HEK293T (cell line): ENCODE data around the gene FAH.

Experiments
- CTCF ChIA-PET: fragments of 350-600 bp; formaldehyde crosslinking; extraction: SDS; loops from one replicate; lab custom pipeline; 2021; ENCODE audit warnings: antibody characterized with exemption, inconsistent platforms; lab: Yijun Ruan, JAX
- POLR2A ChIA-PET: fragments of 350-600 bp; formaldehyde crosslinking; extraction: SDS; loops from one replicate; lab custom pipeline; 2020; ENCODE audit warnings: antibody characterized with exemption, inconsistent platforms; lab: Yijun Ruan, JAX
- DNase-seq: peaks from one replicate; pipeline ENCODE4 v3.0.0; 2012; ENCODE audit warnings: mixed read lengths; ENCODE audit errors: extremely low spot score
- ARNT ChIP-seq: fragments of 450-650 bp; IDR thresholded peaks from 2 replicates; pipeline ENCODE4 v1.6.1; 2017; ENCODE audit warnings: mild to moderate bottlenecking
- BHLHE40 ChIP-seq: fragments of 450-650 bp; IDR thresholded peaks from 2 replicates; pipeline ENCODE4 v1.6.1; 2016; ENCODE audit warnings: mild to moderate bottlenecking, moderate library complexity, borderline replicate concordance
- CTBP1 ChIP-seq: fragments of 450-650 bp; IDR thresholded peaks from 2 replicates; pipeline ENCODE4 v1.6.1; 2016; ENCODE audit warnings: borderline replicate concordance
- ELF4 ChIP-seq: fragments of 450-650 bp; IDR thresholded peaks from 2 replicates; pipeline ENCODE4 v1.6.1; 2017; ENCODE audit warnings: antibody characterized with exemption
- FOXA1 ChIP-seq: fragments of 450-650 bp; IDR thresholded peaks from 2 replicates; pipeline ENCODE4 v1.6.1; 2016; ENCODE audit warnings: mild to moderate bottlenecking
- FOXK2 ChIP-seq: fragments of 450-650 bp; IDR thresholded peaks from 2 replicates; pipeline ENCODE4 v1.6.1; 2016; ENCODE audit warnings: mild to moderate bottlenecking
- FOXM1 ChIP-seq: fragments of 450-650 bp; IDR thresholded peaks from 2 replicates; pipeline ENCODE4 v1.6.1; 2017; ENCODE audit warnings: mild to moderate bottlenecking, borderline replicate concordance
- HDGF ChIP-seq: fragments of 450-650 bp; IDR thresholded peaks from 2 replicates; pipeline ENCODE4 v1.6.1; 2017; ENCODE audit warnings: antibody characterized with exemption, borderline replicate concordance
- L3MBTL2 ChIP-seq: fragments of 450-650 bp; conservative IDR thresholded peaks from 2 replicates; pipeline ENCODE4 v1.6.1; 2016; ENCODE audit warnings: mild to moderate bottlenecking
- LEF1 ChIP-seq: fragments of 450-650 bp; IDR thresholded peaks from 2 replicates; pipeline ENCODE4 v1.6.1; 2017; ENCODE audit warnings: mild to moderate bottlenecking, borderline replicate concordance
- NFRKB ChIP-seq: fragments of 450-650 bp; IDR thresholded peaks from 2 replicates; pipeline ENCODE4 v1.6.1; 2016; ENCODE audit warnings: mild to moderate bottlenecking, moderate library complexity
- PKNOX1 ChIP-seq: fragments of 450-650 bp; IDR thresholded peaks from 2 replicates; pipeline ENCODE4 v1.6.1; 2016
- SP1 ChIP-seq: fragments of 450-650 bp; IDR thresholded peaks from 2 replicates; pipeline ENCODE4 v1.6.1; 2017
- SUZ12 ChIP-seq: fragments of 450-650 bp; IDR thresholded peaks from 2 replicates; pipeline ENCODE4 v1.6.1; 2016; ENCODE audit warnings: mild to moderate bottlenecking
- TARDBP ChIP-seq: fragments of 450-650 bp; IDR thresholded peaks from 2 replicates; pipeline ENCODE4 v1.6.1; 2016
- ZNF384 ChIP-seq: fragments of 450-650 bp; IDR thresholded peaks from 2 replicates; pipeline ENCODE4 v1.6.1; 2016

Gene FAH

DNA sequence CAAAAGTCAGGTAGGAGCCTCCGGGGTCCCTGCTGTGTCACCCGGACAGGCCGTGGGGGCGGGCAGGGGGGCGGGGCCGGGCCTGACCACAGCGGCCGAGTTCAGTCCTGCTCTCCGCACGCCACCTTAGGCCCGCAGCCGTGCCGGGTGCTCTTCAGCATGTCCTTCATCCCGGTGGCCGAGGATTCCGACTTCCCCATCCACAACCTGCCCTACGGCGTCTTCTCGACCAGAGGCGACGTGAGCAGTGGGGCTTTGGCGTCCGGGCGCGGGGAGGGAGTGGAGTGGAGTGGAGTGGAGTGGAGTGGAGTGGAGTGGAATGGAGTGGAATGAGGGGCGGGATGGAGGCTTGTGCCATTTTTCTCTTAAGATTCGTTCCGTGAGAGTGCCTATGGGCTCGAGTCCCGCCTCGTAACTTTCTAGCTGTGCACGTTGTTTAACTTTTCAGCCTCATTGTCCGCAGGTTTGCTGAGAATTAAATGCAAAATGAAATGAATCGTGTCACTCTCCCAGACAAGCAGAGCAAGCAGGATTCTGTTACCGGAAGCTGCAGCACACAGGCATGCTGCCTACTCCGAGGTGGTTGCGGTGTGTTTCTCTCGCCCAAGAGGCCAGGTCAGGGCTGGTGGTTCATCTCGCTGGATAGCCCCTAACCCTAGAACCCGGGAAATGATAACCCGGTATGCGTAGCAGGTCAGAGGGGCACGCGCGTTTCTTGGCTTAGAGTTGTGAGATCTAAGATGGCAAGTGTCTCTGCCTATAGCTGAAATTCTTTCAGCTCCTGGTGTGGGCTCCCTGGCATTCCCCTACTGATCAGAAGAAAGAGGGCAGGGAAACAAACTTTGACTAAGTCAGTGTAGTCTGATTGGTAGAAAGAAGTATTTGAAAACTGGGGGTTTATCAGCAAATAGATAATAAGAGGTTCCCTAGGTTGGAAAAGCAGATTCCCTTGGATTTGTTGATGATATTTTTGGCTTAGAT is at the start of gene FAH:
Gene FAH, plus strand, starts transcription at position 104 of the 981 bp plus-strand sequence. Its CDS starts 56 bp downstream, at position 160.
- ChIA-PET CTCF (no interaction called here), POLR2A (interaction anchor here (1.0 to 1.7 kb wide), 2 partner anchors 16 to 92 kb away, joined by 3 to 4 read pairs; no protein-coding TSS in a partner anchor)
- DNase-seq = peak; percentile 39
- TF ChIP-seq L3MBTL2 (peak; percentile 68), FOXM1 (no peak), TARDBP (peak; percentile 79; the same call in 1 of the 2 replicates)

GRCh38 chr15:80105193-80105592 is 47.6 kb upstream of the FAH start:
- TF ChIP-seq FOXM1 = no peak
- TF ChIP-seq HDGF = no peak
- no peak for DNase-seq
- ChIA-PET POLR2A (no interaction called here), CTCF (interaction anchor here (1.0 kb wide), 1 partner anchor 47 kb away, joined by 3 read pairs; no protein-coding TSS in a partner anchor)

- no peak for DNase-seq
- ChIA-PET CTCF (no interaction called here), POLR2A (no interaction called here)
- TF ChIP-seq FOXA1 (no peak), NFRKB (no peak)
Observed at GRCh38 chr15:80105595-80105994, 47.2 kb upstream of the FAH start.

DNA sequence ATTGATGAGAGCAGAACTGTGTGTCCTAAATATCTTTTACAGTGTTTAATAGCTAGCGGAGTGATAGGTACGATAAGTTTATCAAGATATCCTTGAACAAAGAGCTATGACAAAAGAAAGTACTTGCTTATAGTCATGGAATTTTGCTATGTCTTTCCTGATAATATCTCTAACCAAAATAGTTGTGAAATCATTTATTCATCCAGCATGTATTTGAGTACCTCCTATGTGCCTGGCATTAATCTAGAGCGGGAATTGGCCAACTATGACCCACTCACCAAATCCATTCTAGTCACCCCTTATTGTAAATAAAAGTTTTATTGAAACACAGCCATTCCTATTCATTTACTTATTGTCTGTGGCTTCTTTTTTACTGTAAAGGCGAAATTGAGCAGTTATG is 46.7 kb upstream of the FAH start:
- DNase-seq = no peak
- ChIA-PET CTCF (no interaction called here), POLR2A (no interaction called here)

DNA sequence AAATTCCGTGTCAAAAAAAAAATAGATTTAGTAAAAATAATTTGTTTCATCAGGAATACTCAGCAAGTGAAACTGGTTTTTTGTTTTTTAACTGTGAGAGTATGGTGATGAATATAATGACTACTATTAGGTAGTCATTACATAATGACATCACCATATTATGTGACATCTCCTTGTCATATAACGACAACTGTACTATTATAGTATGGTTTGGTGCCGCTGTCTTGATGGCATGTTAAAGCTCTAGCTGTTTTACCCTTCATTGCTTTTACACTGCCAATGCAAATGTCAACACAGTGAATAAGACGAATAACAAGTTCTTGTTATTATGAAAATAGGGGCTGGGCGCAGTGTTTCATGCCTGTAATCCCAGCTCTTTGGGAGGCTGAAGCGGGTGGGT is 45.6 kb upstream of the FAH start:
- ChIA-PET POLR2A (interaction anchor here (0.6 kb wide), 1 partner anchor 46 kb away, joined by 3 read pairs; no protein-coding TSS in a partner anchor), CTCF (no interaction called here)
- no peak for TF ChIP-seq SUZ12
- no peak for TF ChIP-seq FOXA1
- TF ChIP-seq L3MBTL2 = no peak
- no peak for DNase-seq

More for the DNA sequence above, 46.7 kb upstream of the FAH start:
- no peak for TF ChIP-seq NFRKB

DNA sequence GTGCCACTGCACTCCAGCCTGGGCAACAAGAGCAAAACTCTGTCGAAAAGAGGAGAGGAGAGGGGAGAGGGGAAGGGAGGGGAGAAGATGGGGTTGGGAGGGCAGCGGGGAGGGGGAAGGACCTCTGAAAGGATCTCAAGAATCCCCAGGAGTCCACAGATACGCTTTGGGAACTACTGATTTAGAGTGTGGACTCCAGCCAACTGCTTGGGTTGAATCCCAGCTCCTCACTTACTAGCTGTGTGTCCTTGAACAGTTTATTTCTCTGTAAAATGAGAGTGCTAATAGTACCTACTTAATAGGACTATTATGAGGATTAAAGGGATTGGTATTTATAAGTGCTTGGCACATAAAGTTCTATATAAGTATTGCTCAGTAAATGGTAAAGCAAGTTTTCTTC is 45.0 kb upstream of the FAH start:
- POLR2A ChIA-PET = interaction anchor here (0.6 kb wide), 1 partner anchor 47 kb away, joined by 3 read pairs; no protein-coding TSS in a partner anchor
- CTCF ChIA-PET = no interaction called here
- TF ChIP-seq ZNF384 = no peak
- TF ChIP-seq BHLHE40 = no peak
- no peak for TF ChIP-seq CTBP1
- TF ChIP-seq ELF4 = no peak
- TF ChIP-seq HDGF = no peak
- TF ChIP-seq ARNT = no peak
- TF ChIP-seq LEF1 = no peak
- TF ChIP-seq FOXM1 = no peak
- no peak for DNase-seq

GRCh38 chr15:80109388-80109787 is 43.4 kb upstream of the FAH start:
- ChIA-PET CTCF (no interaction called here), POLR2A (no interaction called here)
- TF ChIP-seq LEF1 = no peak
- no peak for TF ChIP-seq NFRKB
- no peak for TF ChIP-seq BHLHE40
- TF ChIP-seq SUZ12 = no peak
- no peak for TF ChIP-seq HDGF
- TF ChIP-seq ARNT = no peak
- TF ChIP-seq SP1 = no peak
- TF ChIP-seq FOXA1 = no peak
- no peak for TF ChIP-seq TARDBP
- no peak for TF ChIP-seq CTBP1
- TF ChIP-seq ZNF384 = no peak
- no peak for TF ChIP-seq ELF4
- no peak for TF ChIP-seq L3MBTL2
- DNase-seq = no peak

GRCh38 chr15:80110920-80111319 is 41.9 kb upstream of the FAH start:
- DNase-seq = no peak
- ChIA-PET POLR2A (no interaction called here), CTCF (no interaction called here)
- TF ChIP-seq FOXA1 (no peak), CTBP1 (no peak), TARDBP (no peak), L3MBTL2 (no peak)

GRCh38 chr15:80114114-80114513 is 38.7 kb upstream of the FAH start:
- ChIA-PET POLR2A (interaction anchor here (0.6 to 1.2 kb wide), 2 partner anchors 20 to 54 kb away, joined by 3 read pairs; no protein-coding TSS in a partner anchor), CTCF (interaction anchor here (0.6 kb wide), 1 partner anchor 129 kb away, joined by 3 read pairs; no protein-coding TSS in a partner anchor)
- TF ChIP-seq HDGF = no peak
- TF ChIP-seq PKNOX1 = no peak
- no peak for TF ChIP-seq CTBP1
- no peak for TF ChIP-seq L3MBTL2
- TF ChIP-seq SUZ12 = no peak
- TF ChIP-seq ARNT = no peak
- no peak for TF ChIP-seq SP1
- TF ChIP-seq FOXM1 = no peak
- TF ChIP-seq TARDBP = no peak
- no peak for TF ChIP-seq BHLHE40
- no peak for TF ChIP-seq LEF1
- no peak for TF ChIP-seq FOXA1
- TF ChIP-seq ELF4 = no peak
- no peak for TF ChIP-seq FOXK2
- no peak for TF ChIP-seq ZNF384
- no peak for TF ChIP-seq NFRKB
- no peak for DNase-seq
